Measurements from ENCODE around the gene BAIAP2L1. TPM values are rescaled to one million over a fixed set of nuclear protein-coding genes. Genes with fewer than 3 reads are reported as not detected.
A peak's percentile ranks its signal among the peaks of the same experiment; 100 is the strongest.
"Not testable (repeated sequence)": the region's sequence is repeated elsewhere in the genome, so short reads cannot be mapped to it uniquely, and the experiment has no call there.

Gene BAIAP2L1
- total and polyA plus RNA-seq, 4 donors = 12.5 to 29.2 (median 19.9) TPM

DNA sequence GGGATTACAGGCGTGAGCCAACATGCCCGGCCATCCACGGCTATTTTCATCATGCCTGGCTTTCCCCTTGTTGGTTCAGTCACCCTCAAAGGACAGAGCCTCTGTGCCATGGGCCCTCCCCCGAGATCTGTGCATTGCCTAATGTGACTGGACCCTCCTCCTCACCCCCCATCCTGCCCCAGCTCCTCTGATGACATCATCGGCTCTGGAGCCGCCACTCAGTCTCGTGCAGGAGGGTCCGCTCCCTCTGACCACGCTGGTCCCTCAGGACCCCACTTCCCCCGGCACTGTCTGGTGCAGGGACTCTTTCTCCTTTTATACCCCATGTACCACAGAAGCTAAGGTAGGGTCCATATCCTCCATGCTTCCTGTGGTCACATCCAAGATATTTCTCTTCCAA is 33.2 kb upstream of the BAIAP2L1 start:
- no peak overlapping the region for H3K4me3 ChIP-seq
- no peaks in the 10 kb centered on the region for H3K4me1 ChIP-seq (ENCODE audit: control insufficient read depth in 5 of 5, insufficient read depth in 5 of 5, low read length in 5 of 5)
- no peak overlapping the region for H3K27ac ChIP-seq (ENCODE audit: low read depth in 1 of 2, low read length in 1 of 2)
- no peaks in the 10 kb centered on the region for H3K36me3 ChIP-seq (ENCODE audit: control insufficient read depth in 4 of 4, insufficient read depth in 4 of 4, low read length in 4 of 4)
- TF ChIP-seq, protein P1, sequence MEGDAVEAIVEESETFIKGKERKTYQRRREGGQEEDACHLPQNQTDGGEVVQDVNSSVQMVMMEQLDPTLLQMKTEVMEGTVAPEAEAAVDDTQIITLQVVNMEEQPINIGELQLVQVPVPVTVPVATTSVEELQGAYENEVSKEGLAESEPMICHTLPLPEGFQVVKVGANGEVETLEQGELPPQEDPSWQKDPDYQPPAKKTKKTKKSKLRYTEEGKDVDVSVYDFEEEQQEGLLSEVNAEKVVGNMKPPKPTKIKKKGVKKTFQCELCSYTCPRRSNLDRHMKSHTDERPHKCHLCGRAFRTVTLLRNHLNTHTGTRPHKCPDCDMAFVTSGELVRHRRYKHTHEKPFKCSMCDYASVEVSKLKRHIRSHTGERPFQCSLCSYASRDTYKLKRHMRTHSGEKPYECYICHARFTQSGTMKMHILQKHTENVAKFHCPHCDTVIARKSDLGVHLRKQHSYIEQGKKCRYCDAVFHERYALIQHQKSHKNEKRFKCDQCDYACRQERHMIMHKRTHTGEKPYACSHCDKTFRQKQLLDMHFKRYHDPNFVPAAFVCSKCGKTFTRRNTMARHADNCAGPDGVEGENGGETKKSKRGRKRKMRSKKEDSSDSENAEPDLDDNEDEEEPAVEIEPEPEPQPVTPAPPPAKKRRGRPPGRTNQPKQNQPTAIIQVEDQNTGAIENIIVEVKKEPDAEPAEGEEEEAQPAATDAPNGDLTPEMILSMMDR (IDR thresholded peaks at IDR 0.05; ENCODE audit: control extremely low read depth, extremely low read depth) = no peak
- 78 to 90% methylated on average over 10 of the region's 10 CpGs for WGBS, 2 donors
- DNase-seq (no peak), ATAC-seq (ENCODE audit: insufficient read depth, low FRiP score) (no peak)
- H3K27me3 ChIP-seq (ENCODE audit: control insufficient read depth in 3 of 3, insufficient read depth in 3 of 3, low read length in 2 of 3) = no peaks in the 10 kb centered on the region
- no peak overlapping the region for H3K9ac ChIP-seq (ENCODE audit: insufficient read depth in 1 of 2, low read length in 2 of 2)
- peaks cover 0 to 3% (median 0%) of the 10 kb centered on the region in 4 donors for H3K9me3 ChIP-seq (ENCODE audit: control insufficient read depth in 4 of 4, insufficient read depth in 3 of 4, low read length in 3 of 4)

DNA sequence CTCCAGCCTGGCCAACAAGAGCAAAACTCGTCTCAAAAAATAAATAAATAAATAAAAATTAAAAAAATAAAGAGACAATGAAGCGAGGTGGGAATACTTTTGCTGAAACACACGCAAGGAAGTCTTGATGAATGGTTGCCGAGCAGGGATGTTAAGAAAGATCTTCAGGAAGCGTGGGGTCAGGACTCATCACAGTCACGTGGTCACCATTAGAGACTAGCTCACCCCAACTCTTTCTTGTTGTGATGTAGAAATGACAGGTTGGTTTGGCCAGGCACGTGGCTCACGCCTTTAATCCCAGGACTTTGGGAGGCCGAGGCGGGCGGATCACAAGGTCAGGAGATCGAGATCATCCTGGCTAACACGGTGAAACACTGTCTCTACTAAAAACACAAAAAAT is 28.9 kb upstream of the BAIAP2L1 start:
- DNase-seq (no peak), ATAC-seq (ENCODE audit: insufficient read depth, low FRiP score) (no peak)
- WGBS, 2 donors = 87% methylated on average over 12 to 13 of the region's 13 CpGs
- H3K27ac ChIP-seq (ENCODE audit: low read depth in 1 of 2, low read length in 1 of 2) = no peak overlapping the region
- H3K36me3 ChIP-seq (ENCODE audit: control insufficient read depth in 4 of 4, insufficient read depth in 4 of 4, low read length in 4 of 4) = no peaks in the 10 kb centered on the region
- H3K27me3 ChIP-seq (ENCODE audit: control insufficient read depth in 3 of 3, insufficient read depth in 3 of 3, low read length in 2 of 3) = no peaks in the 10 kb centered on the region
- no peaks in the 10 kb centered on the region for H3K4me1 ChIP-seq (ENCODE audit: control insufficient read depth in 5 of 5, insufficient read depth in 5 of 5, low read length in 5 of 5)
- TF ChIP-seq, protein P1 (IDR thresholded peaks at IDR 0.05; ENCODE audit: control extremely low read depth, extremely low read depth) = no peak
- no peaks in the 10 kb centered on the region for H3K9me3 ChIP-seq (ENCODE audit: control insufficient read depth in 4 of 4, insufficient read depth in 3 of 4, low read length in 3 of 4)
- H3K4me3 ChIP-seq = no peak overlapping the region
- no peak overlapping the region for H3K9ac ChIP-seq (ENCODE audit: insufficient read depth in 1 of 2, low read length in 2 of 2)

DNA sequence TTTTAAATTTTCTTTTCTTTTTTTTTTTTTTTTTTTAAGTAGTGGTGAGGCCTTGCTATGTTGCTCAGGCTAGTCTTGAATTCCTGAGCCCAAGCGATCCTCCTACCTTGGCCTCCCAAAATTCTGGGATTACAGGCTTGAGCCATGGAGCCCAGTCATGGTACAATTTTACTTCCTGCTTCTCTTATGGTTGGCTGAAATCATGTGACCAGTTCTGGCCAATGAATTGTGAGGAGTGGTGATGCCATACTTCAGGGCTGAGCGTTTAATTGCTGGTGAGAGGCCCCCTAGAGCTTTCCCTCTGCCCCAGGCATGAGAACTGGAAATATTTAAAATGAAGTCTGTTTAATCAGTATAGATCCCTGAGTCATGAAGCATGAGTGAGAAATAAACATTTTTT is 22.2 kb upstream of the BAIAP2L1 start:
- TF ChIP-seq, protein P1 (IDR thresholded peaks at IDR 0.05; ENCODE audit: control extremely low read depth, extremely low read depth) = no peak
- no peak overlapping the region for H3K4me3 ChIP-seq
- DNase-seq (no peak), ATAC-seq (ENCODE audit: insufficient read depth, low FRiP score) (no peak)
- 88 to 92% methylated on average over 2 of the region's 2 CpGs for WGBS, 2 donors
- no peaks in the 10 kb centered on the region for H3K36me3 ChIP-seq (ENCODE audit: control insufficient read depth in 4 of 4, insufficient read depth in 4 of 4, low read length in 4 of 4)
- no peak overlapping the region for H3K27ac ChIP-seq (ENCODE audit: low read depth in 1 of 2, low read length in 1 of 2)
- H3K9ac ChIP-seq (ENCODE audit: insufficient read depth in 1 of 2, low read length in 2 of 2) = no peak overlapping the region
- H3K4me1 ChIP-seq (ENCODE audit: control insufficient read depth in 5 of 5, insufficient read depth in 5 of 5, low read length in 5 of 5) = peaks cover 0 to 3% (median 0%) of the 10 kb centered on the region in 5 donors
- no peaks in the 10 kb centered on the region for H3K27me3 ChIP-seq (ENCODE audit: control insufficient read depth in 3 of 3, insufficient read depth in 3 of 3, low read length in 2 of 3)
- H3K9me3 ChIP-seq (ENCODE audit: control insufficient read depth in 4 of 4, insufficient read depth in 3 of 4, low read length in 3 of 4) = no peaks in the 10 kb centered on the region

DNA sequence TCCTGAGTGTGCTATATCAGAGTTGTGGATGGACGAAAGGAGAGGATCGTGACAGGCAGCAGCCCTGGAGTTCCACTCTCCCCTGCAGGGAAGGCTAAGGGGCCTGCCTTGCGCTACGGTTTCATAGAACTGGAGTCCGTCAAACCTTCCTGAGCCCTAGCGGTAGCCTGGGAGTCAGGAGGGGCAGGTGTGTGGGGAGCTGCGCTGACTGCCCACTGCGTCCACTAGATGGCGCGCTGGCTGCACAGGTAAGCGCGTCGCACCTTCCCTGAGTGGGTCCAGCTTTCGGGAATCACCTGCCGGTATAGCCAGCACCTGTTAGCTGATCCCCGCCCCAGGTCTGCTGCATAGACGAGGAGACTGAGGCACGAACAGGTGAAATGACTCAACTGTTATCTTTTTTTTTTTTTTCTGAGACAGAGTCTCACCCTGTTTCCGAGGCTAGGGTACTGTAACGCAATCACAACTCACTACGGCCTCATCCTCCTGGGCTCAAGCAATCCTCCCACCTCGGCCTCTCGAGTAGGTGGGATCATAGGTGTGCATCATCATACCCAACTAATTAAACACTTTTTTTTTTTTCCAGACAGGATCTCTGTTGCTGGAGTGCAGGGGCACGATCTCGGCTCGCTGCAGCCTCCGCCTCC is 20.2 kb upstream of the BAIAP2L1 start:
- H3K4me3 ChIP-seq = no peak overlapping the region
- WGBS, 2 donors = 31 to 33% methylated on average over 27 of the region's 27 CpGs
- H3K9me3 ChIP-seq (ENCODE audit: control insufficient read depth in 4 of 4, insufficient read depth in 3 of 4, low read length in 3 of 4) = no peaks in the 10 kb centered on the region
- H3K36me3 ChIP-seq (ENCODE audit: control insufficient read depth in 4 of 4, insufficient read depth in 4 of 4, low read length in 4 of 4) = no peaks in the 10 kb centered on the region
- DNase-seq = peak; percentile 23 to 62 (median 58)
- no peaks in the 10 kb centered on the region for H3K27me3 ChIP-seq (ENCODE audit: control insufficient read depth in 3 of 3, insufficient read depth in 3 of 3, low read length in 2 of 3)
- H3K27ac ChIP-seq (ENCODE audit: low read depth in 1 of 2, low read length in 1 of 2) = no peak overlapping the region
- peaks cover 0 to 3% (median 0%) of the 10 kb centered on the region in 5 donors for H3K4me1 ChIP-seq (ENCODE audit: control insufficient read depth in 5 of 5, insufficient read depth in 5 of 5, low read length in 5 of 5)
- no peak overlapping the region for H3K9ac ChIP-seq (ENCODE audit: insufficient read depth in 1 of 2, low read length in 2 of 2)
- ATAC-seq (ENCODE audit: insufficient read depth, low FRiP score) = no peak
- TF ChIP-seq, protein P1 (IDR thresholded peaks at IDR 0.05; ENCODE audit: control extremely low read depth, extremely low read depth) = peak; percentile 62

DNA sequence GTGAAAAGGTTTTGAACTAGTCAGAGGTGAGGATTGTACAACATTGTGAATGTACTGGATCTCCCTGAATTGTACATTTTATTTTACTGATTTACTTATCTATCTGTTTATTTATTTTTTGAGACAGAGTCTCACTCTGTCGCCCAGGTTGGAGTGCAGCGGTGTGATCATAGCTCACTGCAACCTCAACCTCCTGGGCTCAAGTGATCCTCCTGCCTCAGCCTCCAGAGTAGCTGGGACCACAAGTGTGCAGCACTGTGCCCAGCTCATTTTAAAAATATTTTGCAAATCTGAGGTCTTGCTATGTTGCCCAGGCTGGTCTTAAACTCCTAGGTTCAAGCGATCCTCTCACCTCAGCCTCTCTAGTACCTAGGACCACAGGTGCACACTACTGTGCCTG is 19.1 kb upstream of the BAIAP2L1 start:
- H3K27ac ChIP-seq (ENCODE audit: low read depth in 1 of 2, low read length in 1 of 2); ATAC-seq (ENCODE audit: insufficient read depth, low FRiP score); H3K9ac ChIP-seq (ENCODE audit: insufficient read depth in 1 of 2, low read length in 2 of 2); H3K36me3 ChIP-seq (ENCODE audit: control insufficient read depth in 4 of 4, insufficient read depth in 4 of 4, low read length in 4 of 4); H3K4me3 ChIP-seq; H3K4me1 ChIP-seq (ENCODE audit: control insufficient read depth in 5 of 5, insufficient read depth in 5 of 5, low read length in 5 of 5); H3K27me3 ChIP-seq (ENCODE audit: control insufficient read depth in 3 of 3, insufficient read depth in 3 of 3, low read length in 2 of 3); H3K9me3 ChIP-seq (ENCODE audit: control insufficient read depth in 4 of 4, insufficient read depth in 3 of 4, low read length in 3 of 4); DNase-seq: not testable (repeated sequence)
- WGBS, 2 donors = 90 to 97% methylated on average over 3 of the region's 3 CpGs
